ENCODE measurements around the gene VSX1. TPM values are rescaled to one million over a fixed set of nuclear protein-coding genes. Genes with fewer than 3 reads are reported as not detected.

VSX1 gene
- total RNA-seq, 2 experiments from 2014 or later: not detected

DNA sequence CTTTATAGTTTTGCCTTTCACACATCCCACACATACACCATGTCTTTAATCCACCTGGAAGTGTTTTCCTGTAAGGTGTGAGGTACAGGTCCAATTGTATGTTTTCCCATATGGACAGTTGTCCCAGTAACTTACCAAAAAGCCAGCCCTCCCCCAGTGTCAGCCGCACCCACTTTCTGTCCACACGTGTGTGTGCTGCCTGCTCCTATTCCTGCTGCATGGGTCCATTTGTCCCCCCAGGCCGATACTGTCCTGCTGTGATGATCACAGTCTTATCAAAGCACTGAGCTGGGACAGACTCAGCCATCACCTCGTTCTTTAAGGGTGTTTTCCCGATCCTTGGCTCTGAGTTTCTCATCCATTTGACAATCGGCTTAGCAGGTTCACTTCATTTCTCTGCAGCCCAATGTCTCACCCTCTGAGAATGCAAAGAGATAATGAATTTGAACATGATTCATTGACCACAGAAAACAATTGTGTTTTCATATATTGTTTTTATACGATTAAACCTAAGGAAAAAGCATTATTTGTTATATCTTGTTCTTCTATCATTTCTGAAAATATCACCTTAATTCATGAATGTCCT, 9.6 kb downstream of the VSX1 start:
- H3K4me3 Mint-ChIP-seq: no peak overlapping the region
- H3K36me3 Mint-ChIP-seq: no peaks in the 10 kb centered on the region
- intact Hi-C loops (cut with micrococcal nuclease): no loop called here
- H3K27ac Mint-ChIP-seq: no peak overlapping the region
- no peak for DNase-seq
- H3K9me3 Mint-ChIP-seq: no peaks in the 10 kb centered on the region
- H3K27me3 Mint-ChIP-seq: peaks cover 41% of the 10 kb centered on the region
- ChIA-PET CTCF (interaction anchor here (2.7 kb wide), 1 partner anchor 78 kb away, joined by 14 read pairs; no protein-coding TSS in a partner anchor), POLR2A (no interaction called here)
- H3K4me1 Mint-ChIP-seq (ENCODE audit: low read depth): peaks cover 6% of the 10 kb centered on the region

DNA sequence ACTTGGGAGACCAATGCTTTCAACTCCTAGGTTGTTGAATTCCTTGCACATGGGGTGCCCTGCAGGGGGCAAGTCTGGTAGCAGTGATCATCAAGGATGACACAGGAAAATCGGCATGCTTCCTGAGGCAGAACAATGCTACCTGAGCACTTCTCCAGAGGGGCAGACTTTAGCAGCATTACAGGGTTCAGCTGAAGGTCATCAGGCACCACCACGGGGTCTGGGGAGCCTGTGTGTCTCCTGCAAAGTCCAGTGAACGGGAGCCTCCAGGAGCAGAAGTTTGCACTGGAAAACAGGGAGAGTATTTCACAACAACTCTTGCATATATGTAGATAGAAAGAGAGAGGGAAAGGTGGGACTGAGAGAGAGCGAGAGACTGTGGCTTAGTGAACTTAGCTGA, 10.2 kb downstream of the VSX1 start:
- H3K27me3 Mint-ChIP-seq: peaks cover 36% of the 10 kb centered on the region
- no peak overlapping the region for H3K4me3 Mint-ChIP-seq
- intact Hi-C loops (cut with micrococcal nuclease): no loop called here
- H3K9me3 Mint-ChIP-seq: no peaks in the 10 kb centered on the region
- ChIA-PET CTCF (interaction anchor here (0.9 to 2.7 kb wide), 2 partner anchors 77 to 107 kb away, joined by 3 to 14 read pairs; no protein-coding TSS in a partner anchor), POLR2A (no interaction called here)
- no peak overlapping the region for H3K27ac Mint-ChIP-seq
- DNase-seq: no peak
- H3K4me1 Mint-ChIP-seq (ENCODE audit: low read depth): peaks cover 1% of the 10 kb centered on the region
- no peaks in the 10 kb centered on the region for H3K36me3 Mint-ChIP-seq

DNA sequence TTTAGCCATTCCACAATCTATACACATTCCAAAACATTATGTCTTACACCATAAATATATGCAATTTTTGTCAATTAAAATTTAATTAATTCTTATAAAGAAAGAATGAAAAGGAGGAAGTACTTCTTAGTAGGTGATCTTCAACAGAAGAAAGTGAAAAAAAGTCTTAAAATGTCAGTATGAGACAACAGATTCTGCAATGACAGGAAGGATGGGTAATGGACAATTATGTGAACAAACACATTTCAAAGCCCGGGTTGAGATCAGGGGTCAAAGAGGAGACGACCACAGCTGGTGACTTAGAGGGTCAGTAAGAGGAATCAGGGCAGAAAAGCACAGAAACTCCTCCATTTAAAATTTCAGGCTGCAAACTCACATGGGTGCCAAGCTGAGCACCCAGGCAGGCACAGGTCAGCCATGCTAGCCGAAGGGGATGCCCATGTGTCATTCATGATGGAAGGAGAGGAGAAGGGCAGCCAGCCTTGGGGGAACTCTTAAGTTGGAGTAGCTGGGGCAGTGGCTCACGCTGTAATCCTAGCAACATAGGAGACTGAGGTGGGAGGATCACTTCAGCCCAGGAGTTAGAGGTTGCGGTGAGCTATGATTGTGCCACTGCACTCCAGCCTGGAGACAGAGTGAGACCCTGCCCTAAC, 11.0 kb downstream of the VSX1 start:
- Mint-ChIP-seq H3K36me3 (no peaks in the 10 kb centered on the region), H3K4me1 (ENCODE audit: low read depth) (peaks cover under 1% of the 10 kb centered on the region), H3K27ac (no peak overlapping the region), H3K27me3 (peaks cover 36% of the 10 kb centered on the region), H3K9me3 (no peaks in the 10 kb centered on the region), H3K4me3 (no peak overlapping the region)
- CTCF ChIA-PET: interaction anchor here (0.9 to 2.7 kb wide), 2 partner anchors 76 to 108 kb away, joined by 3 to 14 read pairs; no protein-coding TSS in a partner anchor
- DNase-seq: no peak
- POLR2A ChIA-PET: no interaction called here
- intact Hi-C loops (cut with micrococcal nuclease): no loop called here

DNA sequence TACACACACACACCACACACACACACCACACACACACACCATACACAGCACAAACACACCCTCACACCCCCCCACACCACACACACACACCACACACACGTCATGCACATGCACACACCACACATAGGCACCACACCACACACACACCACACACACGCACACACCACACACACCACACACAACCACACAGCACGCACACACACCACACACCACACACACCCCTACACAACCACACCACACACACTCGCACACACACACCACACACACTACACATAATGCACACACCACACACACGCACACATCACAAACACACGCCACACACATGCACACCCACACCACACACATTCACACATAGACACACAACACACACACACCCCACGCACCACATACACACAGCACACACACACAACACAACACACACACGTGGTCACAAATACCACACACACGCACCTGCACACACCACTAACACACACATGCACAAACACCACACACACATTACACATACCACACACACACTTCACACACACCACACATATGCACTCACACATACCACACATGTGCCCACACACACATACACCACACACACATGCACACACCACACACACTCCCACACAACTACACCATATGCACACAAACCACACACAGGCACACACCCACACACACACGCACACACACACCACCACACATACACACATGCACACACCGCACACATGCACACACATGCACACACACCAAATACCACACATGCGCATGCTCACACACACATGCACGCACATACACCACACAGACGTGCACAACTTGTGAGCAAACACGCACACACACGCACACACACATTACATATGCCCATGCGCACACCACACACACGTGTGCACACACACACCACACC, 14.6 kb downstream of the VSX1 start:
- Mint-ChIP-seq H3K27ac (no peak overlapping the region), H3K36me3 (no peaks in the 10 kb centered on the region), H3K4me3 (no peak overlapping the region), H3K27me3 (peaks cover 25% of the 10 kb centered on the region), H3K9me3 (no peaks in the 10 kb centered on the region), H3K4me1 (ENCODE audit: low read depth) (peaks cover 2% of the 10 kb centered on the region)
- intact Hi-C loops (cut with micrococcal nuclease): no loop called here
- ChIA-PET POLR2A (no interaction called here), CTCF (no interaction called here)
- no peak for DNase-seq

DNA sequence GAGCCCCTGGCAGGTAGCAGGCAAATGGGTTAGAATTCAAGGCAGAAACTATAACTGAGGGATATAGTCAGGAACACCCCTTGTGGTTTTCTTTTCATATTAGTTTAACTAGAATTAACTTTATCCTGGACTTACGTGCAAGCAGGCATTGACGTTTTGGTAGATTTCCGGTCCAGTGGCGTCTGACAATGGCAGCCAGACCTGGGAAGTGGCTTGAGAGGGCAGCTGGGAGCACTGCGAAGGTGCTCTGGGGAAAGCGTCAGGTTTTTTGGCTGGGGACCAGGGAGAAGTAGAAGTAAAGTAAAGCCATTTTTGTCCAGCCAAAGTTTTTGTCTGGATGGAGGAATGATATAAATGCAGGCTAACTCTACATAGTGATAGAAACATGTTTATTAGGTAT, 15.6 kb downstream of the VSX1 start:
- intact Hi-C loops (cut with micrococcal nuclease): no loop called here
- CTCF ChIA-PET: interaction anchor here (1.4 to 5.7 kb wide), 5 partner anchors 14 to 332 kb away, joined by 3 to 92 read pairs (median 10); partner anchors contain the start of gene APMAP
- POLR2A ChIA-PET: no interaction called here

DNA sequence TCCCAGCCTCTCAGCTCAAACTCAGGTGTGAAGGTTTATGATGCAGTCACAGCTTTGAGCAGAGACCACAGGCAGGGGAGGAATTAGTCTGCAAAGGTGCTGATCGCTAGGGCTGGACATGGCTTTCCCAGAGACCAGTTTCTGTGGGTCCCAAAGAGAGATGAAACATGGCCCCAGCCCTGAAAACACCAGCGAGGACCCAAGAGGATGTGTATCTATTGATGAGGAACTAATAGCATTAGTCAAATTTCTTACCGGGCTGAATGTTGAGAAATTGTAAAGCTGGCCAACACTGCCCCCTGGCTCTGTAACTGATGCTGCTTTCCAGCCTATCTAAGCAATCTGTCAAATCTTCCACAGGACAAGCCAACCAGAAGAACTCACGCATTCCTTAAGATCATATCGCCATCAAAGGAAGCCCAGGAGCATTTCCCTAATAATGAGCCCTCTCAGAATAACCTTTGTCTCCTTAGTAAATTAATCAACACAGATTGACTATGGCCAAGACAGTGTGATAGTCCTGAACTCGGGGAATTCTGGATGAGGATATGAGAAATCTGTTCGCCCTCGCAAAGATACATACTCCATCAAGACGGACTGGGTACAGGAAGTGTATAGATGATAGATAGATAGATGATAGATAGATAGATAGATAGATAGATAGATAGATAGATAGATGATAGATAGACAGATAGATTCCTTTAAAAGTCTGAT, 16.2 kb downstream of the VSX1 start:
- ChIA-PET POLR2A (interaction anchor here (2.0 kb wide), 1 partner anchor 72 kb away, joined by 6 read pairs; no protein-coding TSS in a partner anchor), CTCF (interaction anchor here (0.6 to 5.7 kb wide), 12 partner anchors 15 to 675 kb away, joined by 3 to 92 read pairs (median 4); partner anchors contain the start of gene APMAP)
- peaks cover 2% of the 10 kb centered on the region for H3K4me1 Mint-ChIP-seq (ENCODE audit: low read depth)
- H3K36me3 Mint-ChIP-seq: no peaks in the 10 kb centered on the region
- H3K27me3 Mint-ChIP-seq: peaks cover 13% of the 10 kb centered on the region
- peak; percentile 75 for DNase-seq
- H3K9me3 Mint-ChIP-seq: no peaks in the 10 kb centered on the region
- intact Hi-C loops (cut with micrococcal nuclease): loop anchor here (1.0 kb wide), 2 partner anchors 70 to 114 kb away; no protein-coding TSS in a partner anchor
- H3K27ac Mint-ChIP-seq: no peak overlapping the region
- H3K4me3 Mint-ChIP-seq: no peak overlapping the region

More for the DNA sequence above, 15.6 kb downstream of the VSX1 start:
- Mint-ChIP-seq H3K36me3 (no peaks in the 10 kb centered on the region), H3K27me3 (peaks cover 17% of the 10 kb centered on the region), H3K9me3 (no peaks in the 10 kb centered on the region), H3K4me3 (no peak overlapping the region), H3K27ac (no peak overlapping the region), H3K4me1 (ENCODE audit: low read depth) (peaks cover 2% of the 10 kb centered on the region)
- DNase-seq: no peak

DNA sequence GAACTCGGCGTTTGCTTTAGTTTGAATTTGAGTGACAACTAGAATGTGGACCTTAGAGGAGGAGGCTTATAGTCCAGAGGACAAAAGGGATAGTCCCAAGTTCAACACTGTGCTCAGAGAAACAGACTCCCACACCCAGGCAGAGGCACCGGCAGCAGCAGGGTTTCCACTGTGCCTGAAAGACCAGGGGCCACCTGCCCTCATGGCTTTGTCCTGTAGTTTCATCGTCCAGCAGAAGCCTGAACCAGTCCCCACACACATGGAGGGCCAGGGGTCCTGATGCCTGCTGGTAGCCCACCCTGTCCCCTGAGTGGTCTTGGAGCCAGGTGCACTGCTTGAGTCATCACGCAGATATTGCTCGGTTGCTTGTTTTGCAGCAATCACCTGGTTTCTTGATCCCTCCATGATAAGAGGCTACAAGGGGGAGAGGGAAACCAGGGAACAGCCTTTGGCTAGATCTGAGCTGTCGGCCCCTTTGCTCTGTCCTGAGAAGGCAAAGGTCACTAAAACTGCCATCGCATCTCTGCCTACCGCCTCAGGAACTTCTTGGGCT, 16.8 kb downstream of the VSX1 start:
- CTCF ChIA-PET: interaction anchor here (0.6 to 5.7 kb wide), 12 partner anchors 16 to 676 kb away, joined by 3 to 92 read pairs (median 4); partner anchors contain the start of gene APMAP
- peaks cover 2% of the 10 kb centered on the region for H3K4me1 Mint-ChIP-seq (ENCODE audit: low read depth)
- H3K4me3 Mint-ChIP-seq: no peak overlapping the region
- no peaks in the 10 kb centered on the region for H3K9me3 Mint-ChIP-seq
- H3K27ac Mint-ChIP-seq: no peak overlapping the region
- no peaks in the 10 kb centered on the region for H3K36me3 Mint-ChIP-seq
- no peak for DNase-seq
- intact Hi-C loops (cut with micrococcal nuclease): loop anchor here (1.0 kb wide), 2 partner anchors 70 to 114 kb away; no protein-coding TSS in a partner anchor
- POLR2A ChIA-PET: interaction anchor here (0.6 to 2.0 kb wide), 2 partner anchors 9 to 71 kb away, joined by 3 to 6 read pairs; no protein-coding TSS in a partner anchor
- peaks cover 13% of the 10 kb centered on the region for H3K27me3 Mint-ChIP-seq

DNA sequence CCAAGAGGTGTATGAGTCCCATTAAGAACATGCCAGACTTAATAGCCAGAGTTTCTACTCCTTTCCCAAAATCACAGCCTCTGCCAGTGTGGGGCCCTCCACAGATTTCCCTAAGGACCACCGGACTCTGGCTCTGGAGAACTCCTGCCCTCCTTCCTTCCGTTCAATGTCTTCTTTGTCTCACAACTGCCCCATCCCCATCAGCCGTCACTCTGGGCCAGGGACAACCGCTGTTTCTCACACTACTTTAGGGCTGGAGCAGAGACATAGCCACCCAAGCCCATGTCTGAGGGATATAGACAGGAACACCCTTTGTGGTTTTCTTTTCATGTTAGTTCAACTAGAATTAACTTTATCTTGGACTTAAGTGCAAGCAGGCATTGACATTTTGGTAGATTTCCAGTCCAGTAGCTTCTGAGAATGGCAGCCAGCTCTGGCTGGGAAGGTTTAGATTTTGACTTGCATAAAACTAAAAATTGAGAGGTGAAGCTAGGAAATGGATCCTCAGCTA, 17.3 kb downstream of the VSX1 start:
- Mint-ChIP-seq H3K27me3 (peaks cover 10% of the 10 kb centered on the region), H3K4me3 (no peak overlapping the region), H3K4me1 (ENCODE audit: low read depth) (peaks cover 2% of the 10 kb centered on the region), H3K27ac (no peak overlapping the region), H3K9me3 (no peaks in the 10 kb centered on the region), H3K36me3 (no peaks in the 10 kb centered on the region)
- POLR2A ChIA-PET: interaction anchor here (0.6 to 2.0 kb wide), 2 partner anchors 9 to 71 kb away, joined by 3 to 6 read pairs; no protein-coding TSS in a partner anchor
- intact Hi-C loops (cut with micrococcal nuclease): loop anchor here (1.0 kb wide), 2 partner anchors 69 to 115 kb away; no protein-coding TSS in a partner anchor
- CTCF ChIA-PET: interaction anchor here (1.0 to 5.7 kb wide), 10 partner anchors 11 to 334 kb away, joined by 3 to 92 read pairs (median 6); partner anchors contain the start of gene APMAP
- no peak for DNase-seq

DNA sequence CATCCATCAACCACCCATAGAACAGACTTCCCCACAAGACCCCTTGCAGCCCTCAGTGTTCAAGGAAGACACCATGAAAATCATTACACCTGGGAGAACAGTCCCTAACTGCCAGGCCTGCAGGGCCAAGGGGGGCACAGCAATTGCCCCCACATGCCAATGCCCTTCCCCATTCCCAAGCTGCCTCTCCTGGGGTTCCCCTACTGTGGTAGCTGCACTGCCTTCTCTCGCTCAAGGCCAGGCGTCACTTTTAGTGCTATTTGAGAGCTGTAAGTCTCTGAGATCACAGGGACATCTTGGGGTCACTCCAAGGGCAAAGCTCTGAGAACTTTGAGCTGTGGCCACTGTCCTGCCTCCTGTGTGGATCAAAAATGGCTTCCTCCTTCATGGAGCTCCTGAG, 18.0 kb downstream of the VSX1 start:
- Mint-ChIP-seq H3K4me1 (ENCODE audit: low read depth) (peaks cover 5% of the 10 kb centered on the region), H3K9me3 (no peaks in the 10 kb centered on the region), H3K36me3 (no peaks in the 10 kb centered on the region), H3K27ac (no peak overlapping the region), H3K4me3 (no peak overlapping the region), H3K27me3 (peaks cover 7% of the 10 kb centered on the region)
- intact Hi-C loops (cut with micrococcal nuclease): no loop called here
- ChIA-PET POLR2A (interaction anchor here (2.0 kb wide), 1 partner anchor 70 kb away, joined by 6 read pairs; no protein-coding TSS in a partner anchor), CTCF (interaction anchor here (0.6 to 5.7 kb wide), 6 partner anchors 10 to 696 kb away, joined by 3 to 92 read pairs (median 6); partner anchors contain the start of gene APMAP)
- DNase-seq: no peak

DNA sequence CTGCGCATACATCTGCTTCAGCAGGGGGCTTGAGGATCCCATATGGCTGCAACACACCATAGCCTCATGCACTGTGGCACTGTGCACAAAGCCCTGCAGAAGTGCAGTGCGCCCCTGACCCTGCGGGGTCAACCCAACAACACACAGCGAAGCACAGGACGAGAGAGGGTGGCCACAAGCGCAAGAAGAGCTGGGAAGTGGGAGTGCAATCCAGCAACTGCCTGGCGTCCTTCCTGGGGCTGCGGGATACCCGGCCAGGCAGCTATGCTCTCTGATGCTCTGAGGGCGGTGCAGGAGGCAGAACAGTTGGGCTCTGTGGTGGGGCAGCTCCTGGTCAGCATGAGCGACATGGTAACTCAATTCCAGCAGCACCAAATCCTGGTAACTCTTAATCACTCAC, 18.4 kb downstream of the VSX1 start:
- CTCF ChIA-PET: interaction anchor here (0.6 to 5.7 kb wide), 5 partner anchors 27 to 697 kb away, joined by 3 to 92 read pairs (median 5); partner anchors contain the start of gene APMAP
- Mint-ChIP-seq H3K4me1 (ENCODE audit: low read depth) (peaks cover 7% of the 10 kb centered on the region), H3K27me3 (peaks cover 7% of the 10 kb centered on the region), H3K4me3 (no peak overlapping the region), H3K27ac (no peak overlapping the region), H3K36me3 (no peaks in the 10 kb centered on the region), H3K9me3 (no peaks in the 10 kb centered on the region)
- POLR2A ChIA-PET: no interaction called here
- no peak for DNase-seq
- intact Hi-C loops (cut with micrococcal nuclease): no loop called here

DNA sequence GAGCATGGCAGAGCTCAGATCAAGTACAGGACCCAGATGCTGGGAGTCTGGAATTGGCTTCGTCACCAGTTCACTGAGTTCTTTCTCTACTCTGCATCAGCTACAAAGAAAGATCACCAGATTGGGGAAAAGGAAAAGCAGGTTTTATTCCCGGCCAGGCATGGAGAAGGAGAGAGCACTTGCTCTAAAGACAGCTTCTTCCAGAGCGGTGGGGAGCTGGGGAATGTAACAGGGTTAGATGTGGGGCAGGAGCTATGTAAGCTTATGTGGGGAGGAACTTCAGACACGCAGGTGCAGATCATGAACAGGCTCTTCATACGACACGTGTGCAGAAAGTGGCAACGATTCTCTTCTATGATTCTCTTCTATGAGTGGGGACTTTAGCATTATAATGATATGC, 19.1 kb downstream of the VSX1 start:
- H3K27me3 Mint-ChIP-seq: peaks cover 7% of the 10 kb centered on the region
- no peak for DNase-seq
- H3K4me3 Mint-ChIP-seq: no peak overlapping the region
- POLR2A ChIA-PET: no interaction called here
- CTCF ChIA-PET: interaction anchor here (1.1 to 5.7 kb wide), 5 partner anchors 28 to 116 kb away, joined by 3 to 92 read pairs (median 5); partner anchors contain the start of gene APMAP
- intact Hi-C loops (cut with micrococcal nuclease): no loop called here
- peaks cover 7% of the 10 kb centered on the region for H3K4me1 Mint-ChIP-seq (ENCODE audit: low read depth)
- H3K36me3 Mint-ChIP-seq: no peaks in the 10 kb centered on the region
- H3K27ac Mint-ChIP-seq: no peak overlapping the region
- no peaks in the 10 kb centered on the region for H3K9me3 Mint-ChIP-seq

All from activated CD4-positive, alpha-beta memory T cell treated with anti-CD3 and anti-CD28 coated beads for 36 hours (primary cell).